ENCODE results near the gene BRD3. TPM values are rescaled to one million over a fixed set of nuclear protein-coding genes. Genes with fewer than 3 reads are reported as not detected.

Gene BRD3
- total RNA-seq, 1 donor from 2014 or later = 72.4 TPM

DNA sequence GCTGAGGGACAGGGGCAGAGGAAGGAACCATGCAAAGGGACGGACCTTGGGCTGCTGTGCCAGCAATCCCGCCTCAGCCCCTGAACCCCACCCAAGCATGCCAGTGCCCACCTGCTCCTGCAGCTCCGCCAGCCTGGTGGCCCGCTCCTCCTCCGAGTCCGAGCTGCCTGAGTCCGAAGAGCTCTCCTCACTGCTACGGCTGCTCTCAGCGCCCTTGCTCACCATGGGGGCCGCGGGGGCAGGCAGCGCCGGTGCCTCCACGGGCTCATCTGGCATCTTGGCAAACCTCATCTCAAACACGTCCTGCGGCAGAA, 26.2 kb downstream of the BRD3 start:
- H3K36me3 Mint-ChIP-seq = peaks cover 27% of the 10 kb centered on the region
- TF ChIP-seq, protein P1, sequence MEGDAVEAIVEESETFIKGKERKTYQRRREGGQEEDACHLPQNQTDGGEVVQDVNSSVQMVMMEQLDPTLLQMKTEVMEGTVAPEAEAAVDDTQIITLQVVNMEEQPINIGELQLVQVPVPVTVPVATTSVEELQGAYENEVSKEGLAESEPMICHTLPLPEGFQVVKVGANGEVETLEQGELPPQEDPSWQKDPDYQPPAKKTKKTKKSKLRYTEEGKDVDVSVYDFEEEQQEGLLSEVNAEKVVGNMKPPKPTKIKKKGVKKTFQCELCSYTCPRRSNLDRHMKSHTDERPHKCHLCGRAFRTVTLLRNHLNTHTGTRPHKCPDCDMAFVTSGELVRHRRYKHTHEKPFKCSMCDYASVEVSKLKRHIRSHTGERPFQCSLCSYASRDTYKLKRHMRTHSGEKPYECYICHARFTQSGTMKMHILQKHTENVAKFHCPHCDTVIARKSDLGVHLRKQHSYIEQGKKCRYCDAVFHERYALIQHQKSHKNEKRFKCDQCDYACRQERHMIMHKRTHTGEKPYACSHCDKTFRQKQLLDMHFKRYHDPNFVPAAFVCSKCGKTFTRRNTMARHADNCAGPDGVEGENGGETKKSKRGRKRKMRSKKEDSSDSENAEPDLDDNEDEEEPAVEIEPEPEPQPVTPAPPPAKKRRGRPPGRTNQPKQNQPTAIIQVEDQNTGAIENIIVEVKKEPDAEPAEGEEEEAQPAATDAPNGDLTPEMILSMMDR (conservative IDR thresholded peaks at IDR 0.05) = no peak
- H3K9me3 Mint-ChIP-seq = no peaks in the 10 kb centered on the region
- no peaks in the 10 kb centered on the region for H3K27me3 Mint-ChIP-seq
- no peak for DNase-seq (ENCODE audit: extremely low spot score, unreplicated experiment)
- no peaks in the 10 kb centered on the region for H3K4me1 Mint-ChIP-seq (ENCODE audit: unreplicated experiment)
- no peak overlapping the region for H3K27ac Mint-ChIP-seq
- no peak overlapping the region for H3K4me3 Mint-ChIP-seq

DNA sequence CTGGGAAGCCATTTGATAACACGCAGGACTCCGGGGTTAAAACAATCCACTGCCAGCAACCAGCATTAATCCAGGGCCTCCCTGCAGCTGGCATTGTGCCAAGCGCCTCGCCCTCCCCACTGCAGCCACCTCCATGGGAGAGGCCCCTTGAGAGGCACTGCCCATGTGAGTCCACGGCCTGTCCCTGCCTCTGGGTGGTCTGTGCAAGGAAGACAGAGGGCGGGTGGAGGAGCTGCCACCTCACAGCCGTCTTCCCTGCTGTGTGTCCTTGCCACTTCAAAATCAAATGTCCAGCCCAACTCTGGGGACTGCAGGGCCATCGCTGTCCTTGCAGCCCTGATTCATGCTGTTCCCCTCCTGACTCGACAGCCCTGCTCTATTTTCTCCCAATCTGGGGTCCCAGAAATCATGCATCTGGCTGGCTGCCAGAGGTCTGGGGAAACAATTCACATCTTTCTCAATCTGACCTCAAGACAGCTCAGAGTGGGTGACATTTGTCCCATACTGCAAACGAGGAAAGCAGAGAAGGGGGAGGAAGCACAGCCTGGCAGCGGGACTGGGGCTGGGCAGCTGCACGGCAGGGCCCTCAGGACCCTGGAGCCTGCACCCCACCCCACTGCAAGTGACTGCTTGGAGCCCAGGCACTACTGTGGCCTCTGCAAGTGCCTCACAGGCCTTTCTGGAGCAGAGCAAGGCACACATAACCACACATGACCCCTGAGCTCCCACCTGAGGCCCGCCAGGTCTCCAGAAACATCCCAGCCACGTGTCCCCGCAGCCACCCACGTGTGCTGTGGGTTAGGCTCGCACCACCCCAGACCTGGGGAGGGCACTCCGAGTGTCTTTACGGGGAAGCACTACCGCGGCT, 26.8 kb downstream of the BRD3 start:
- no peaks in the 10 kb centered on the region for H3K4me1 Mint-ChIP-seq (ENCODE audit: unreplicated experiment)
- peaks cover 32% of the 10 kb centered on the region for H3K36me3 Mint-ChIP-seq
- H3K27me3 Mint-ChIP-seq = no peaks in the 10 kb centered on the region
- no peak overlapping the region for H3K27ac Mint-ChIP-seq
- no peaks in the 10 kb centered on the region for H3K9me3 Mint-ChIP-seq
- no peak for DNase-seq (ENCODE audit: extremely low spot score, unreplicated experiment)
- TF ChIP-seq, protein P1 (conservative IDR thresholded peaks at IDR 0.05) = no peak
- no peak overlapping the region for H3K4me3 Mint-ChIP-seq

DNA sequence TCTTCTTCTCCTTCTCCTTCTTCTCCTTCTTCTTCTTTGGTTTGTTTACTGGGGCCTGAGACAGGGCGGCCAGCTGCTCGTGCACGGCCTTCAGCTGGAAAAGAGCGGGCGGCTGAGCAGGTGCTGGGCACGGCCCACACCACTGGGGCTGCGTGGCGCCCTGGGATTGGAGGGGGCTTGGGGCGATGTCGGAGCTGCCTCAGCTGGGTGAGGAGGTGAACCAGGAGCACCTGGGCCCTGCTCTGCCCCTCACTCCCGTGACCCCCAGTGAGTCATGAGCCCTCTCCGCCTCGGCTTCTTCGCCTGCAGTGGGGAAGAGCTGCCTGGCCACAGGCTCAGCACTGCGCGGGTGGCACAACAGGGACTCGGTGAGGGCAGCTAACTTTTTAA, 27.7 kb downstream of the BRD3 start:
- no peaks in the 10 kb centered on the region for H3K27me3 Mint-ChIP-seq
- H3K36me3 Mint-ChIP-seq = peaks cover 32% of the 10 kb centered on the region
- H3K4me3 Mint-ChIP-seq = no peak overlapping the region
- TF ChIP-seq, protein P1 (conservative IDR thresholded peaks at IDR 0.05) = no peak
- no peak overlapping the region for H3K27ac Mint-ChIP-seq
- H3K4me1 Mint-ChIP-seq (ENCODE audit: unreplicated experiment) = no peaks in the 10 kb centered on the region
- no peaks in the 10 kb centered on the region for H3K9me3 Mint-ChIP-seq
- no peak for DNase-seq (ENCODE audit: extremely low spot score, unreplicated experiment)

DNA sequence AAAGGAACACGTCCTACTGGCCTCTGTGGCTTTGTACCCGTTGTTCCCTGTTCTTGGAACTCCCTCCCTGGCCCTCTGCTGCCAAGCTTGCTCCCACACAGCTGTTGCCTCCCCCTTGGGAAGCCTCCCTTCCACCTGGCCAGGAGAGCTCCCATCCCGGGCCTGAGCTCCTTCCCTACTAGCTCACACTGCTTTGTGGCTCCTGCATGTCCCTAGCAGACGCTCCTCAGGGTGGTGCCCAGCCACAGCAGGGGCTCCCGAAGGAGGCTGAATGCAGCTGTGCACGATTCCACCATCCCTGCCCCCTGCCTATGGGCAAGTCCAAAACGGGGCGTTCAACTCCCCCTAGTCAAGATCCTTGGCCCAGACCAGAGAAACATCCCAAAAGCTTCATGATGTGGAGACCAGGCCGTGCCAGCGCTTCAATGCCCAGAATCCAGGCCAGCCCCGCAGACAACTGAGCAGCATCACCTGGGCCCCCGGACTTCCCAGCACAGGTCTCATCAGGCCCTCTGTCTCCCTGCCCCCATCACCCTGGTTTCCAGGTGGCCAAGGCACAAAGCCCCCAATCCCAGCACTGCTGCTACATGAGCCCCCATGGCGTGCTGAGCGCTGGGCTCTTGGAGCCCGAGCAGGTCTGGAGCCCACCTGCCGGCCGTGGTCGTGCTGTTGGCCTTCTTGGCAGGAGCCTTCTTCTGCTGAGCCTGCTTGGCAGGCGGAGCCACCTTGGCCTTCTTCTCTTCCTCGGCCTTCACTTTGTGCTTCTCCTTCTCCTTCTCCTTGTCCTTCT, 28.2 kb downstream of the BRD3 start:
- H3K9me3 Mint-ChIP-seq = no peaks in the 10 kb centered on the region
- H3K27me3 Mint-ChIP-seq = no peaks in the 10 kb centered on the region
- H3K4me1 Mint-ChIP-seq (ENCODE audit: unreplicated experiment) = no peaks in the 10 kb centered on the region
- TF ChIP-seq, protein P1 (conservative IDR thresholded peaks at IDR 0.05) = no peak
- no peak overlapping the region for H3K4me3 Mint-ChIP-seq
- H3K36me3 Mint-ChIP-seq = peaks cover 32% of the 10 kb centered on the region
- DNase-seq (ENCODE audit: extremely low spot score, unreplicated experiment) = no peak
- H3K27ac Mint-ChIP-seq = no peak overlapping the region

DNA sequence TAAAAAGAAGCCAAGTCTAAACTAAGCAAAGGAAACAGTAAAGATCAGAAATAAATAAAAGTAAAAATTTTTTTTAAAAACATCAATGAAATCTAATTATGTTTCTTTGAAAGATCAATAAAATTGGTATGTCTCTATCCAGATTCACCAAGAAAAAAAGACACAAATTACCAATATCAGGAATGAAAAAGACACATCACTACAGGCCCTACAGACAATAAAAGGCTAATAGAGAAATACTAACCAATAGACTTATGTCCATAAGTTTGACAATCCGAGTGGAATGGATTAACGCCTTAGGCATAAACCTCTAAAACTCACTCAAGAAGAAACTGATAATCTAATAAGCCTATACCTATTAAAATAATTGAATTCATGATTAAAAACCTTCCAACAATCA, 30.2 kb downstream of the BRD3 start:
- no peaks in the 10 kb centered on the region for H3K27me3 Mint-ChIP-seq

More for the DNA sequence above, 30.2 kb downstream of the BRD3 start:
- TF ChIP-seq, protein P1 (conservative IDR thresholded peaks at IDR 0.05) = no peak
- H3K9me3 Mint-ChIP-seq = no peaks in the 10 kb centered on the region
- no peak overlapping the region for H3K27ac Mint-ChIP-seq
- no peaks in the 10 kb centered on the region for H3K4me1 Mint-ChIP-seq (ENCODE audit: unreplicated experiment)
- peaks cover 41% of the 10 kb centered on the region for H3K36me3 Mint-ChIP-seq
- no peak for DNase-seq (ENCODE audit: extremely low spot score, unreplicated experiment)
- H3K4me3 Mint-ChIP-seq = no peak overlapping the region
